Measurements from ENCODE around the gene SCNN1G. TPM values are rescaled to one million over a fixed set of nuclear protein-coding genes. Genes with fewer than 3 reads are reported as not detected.

The SCNN1G gene
- total and polyA plus RNA-seq, 9 of the 15 experiments (the other 6 are each of a cell fraction or from before 2014, with no cell fraction given), result not detected

DNA sequence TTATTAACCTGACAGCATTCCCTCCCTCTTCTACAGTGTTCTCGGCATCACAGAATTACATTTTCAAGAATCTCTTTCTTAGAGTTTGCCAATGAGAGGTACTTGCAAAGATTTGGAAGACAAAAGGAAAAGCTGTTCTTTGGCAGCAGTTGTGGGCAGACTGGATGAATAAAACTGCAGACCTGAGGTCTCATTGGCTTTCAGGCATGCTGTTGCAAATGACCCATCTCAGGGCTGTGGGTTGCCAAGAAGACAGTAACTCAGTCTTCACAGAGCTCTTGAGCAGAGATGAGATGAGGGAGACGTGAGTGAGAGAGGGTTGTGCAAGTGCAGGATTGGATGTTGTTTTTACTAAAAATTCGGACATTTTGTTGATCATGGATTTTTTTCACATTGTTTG, 22.0 kb upstream of the SCNN1G start:
- Histone ChIP-seq H2AFZ (ENCODE audit: low read depth, low read length) (no peak overlapping the region), H3K36me3 (ENCODE audit: control insufficient read depth, insufficient read depth, low read length) (no peaks in the 10 kb centered on the region), H3K9me1 (ENCODE audit: control insufficient read depth, insufficient read depth, low read length) (no peaks in the 10 kb centered on the region), H3K27me3 (ENCODE audit: control insufficient read depth in 2 of 2, insufficient read depth in 2 of 2, low read length in 2 of 2) (peaks cover 5 to 21% of the 10 kb centered on the region in 2 experiments; a peak in 4 of 5 replicates), H3K4me2 (ENCODE audit: insufficient read depth, low read length) (no peak overlapping the region), H3K9ac (ENCODE audit: insufficient read depth in 1 of 2, low read depth in 2 of 2, low read length in 2 of 2) (no peak overlapping the region), H3K4me3 (no peak overlapping the region), H3K79me2 (ENCODE audit: control insufficient read depth, insufficient read depth, low read length) (no peaks in the 10 kb centered on the region), H4K20me1 (replicated peaks; ENCODE audit: control insufficient read depth, insufficient read depth, low read length) (no peaks in the 10 kb centered on the region), H3K9me3 (replicated peaks; ENCODE audit: control insufficient read depth, insufficient read depth, low read depth, low read length) (peaks cover 4% of the 10 kb centered on the region; the same call in 1 of the 2 replicates), H3K4me1 (replicated peaks in 1 of 2; ENCODE audit: control insufficient read depth in 2 of 2, insufficient read depth in 2 of 2, low read length in 2 of 2) (no peaks in the 10 kb centered on the region), H3K27ac (ENCODE audit: extremely low read depth, low read depth, low read length) (no peak overlapping the region)
- no TSS peak for BruUV-seq (replicated peaks)
- 4% methylated on average over 3 of the region's 3 CpGs for WGBS (ENCODE audit: insufficient coverage, low coverage, missing lambda C conversion rate)
- no peak for DNase-seq (ENCODE audit: extremely low read depth in 1 of 4, low spot score in 3 of 4)
- ChIA-PET CTCF (ENCODE audit: low intra/inter-chr PET ratio) (no interaction called here), POLR2A (interaction anchor here (0.9 kb wide), 1 partner anchor 36 kb away, joined by 3 read pairs; no protein-coding TSS in a partner anchor)
- in situ Hi-C loops (cut with MboI) (no loop called here), intact Hi-C loops (cut with micrococcal nuclease) (no loop called here)
- FAIRE-seq, result no peak
- ATAC-seq, result no peak
- TF ChIP-seq SIN3A (IDR thresholded peaks at IDR 0.05; ENCODE audit: borderline replicate concordance in 2 of 2, control insufficient read depth in 1 of 2, low read depth in 2 of 2, low read length in 2 of 2) (no peak), NEUROD1 (IDR thresholded peaks at IDR 0.05; ENCODE audit: borderline replicate concordance, low read depth, low read length, partially characterized antibody) (no peak), SLC30A9 (CRISPR knock-in tag; IDR thresholded peaks at IDR 0.05) (no peak), TEAD1 (CRISPR knock-in tag; IDR thresholded peaks at IDR 0.05) (no peak), SP1 (CRISPR knock-in tag; IDR thresholded peaks at IDR 0.05) (no peak), GTF2A2 (tag; IDR thresholded peaks at IDR 0.05) (no peak), ZNF584 (CRISPR knock-in tag; IDR thresholded peaks at IDR 0.05; ENCODE audit: low read depth) (no peak), HNRNPLL (IDR thresholded peaks at IDR 0.05; ENCODE audit: low read depth, low read length, poor library complexity, severe bottlenecking) (no peak), ZNF134 (CRISPR knock-in tag; conservative IDR thresholded peaks at IDR 0.05) (no peak)
- TF ChIP-seq, protein P1, sequence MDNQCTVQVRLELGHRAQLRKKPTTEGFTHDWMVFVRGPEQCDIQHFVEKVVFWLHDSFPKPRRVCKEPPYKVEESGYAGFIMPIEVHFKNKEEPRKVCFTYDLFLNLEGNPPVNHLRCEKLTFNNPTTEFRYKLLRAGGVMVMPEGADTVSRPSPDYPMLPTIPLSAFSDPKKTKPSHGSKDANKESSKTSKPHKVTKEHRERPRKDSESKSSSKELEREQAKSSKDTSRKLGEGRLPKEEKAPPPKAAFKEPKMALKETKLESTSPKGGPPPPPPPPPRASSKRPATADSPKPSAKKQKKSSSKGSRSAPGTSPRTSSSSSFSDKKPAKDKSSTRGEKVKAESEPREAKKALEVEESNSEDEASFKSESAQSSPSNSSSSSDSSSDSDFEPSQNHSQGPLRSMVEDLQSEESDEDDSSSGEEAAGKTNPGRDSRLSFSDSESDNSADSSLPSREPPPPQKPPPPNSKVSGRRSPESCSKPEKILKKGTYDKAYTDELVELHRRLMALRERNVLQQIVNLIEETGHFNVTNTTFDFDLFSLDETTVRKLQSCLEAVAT (IDR thresholded peaks at IDR 0.05), result no peak
- TF ChIP-seq, protein P2, sequence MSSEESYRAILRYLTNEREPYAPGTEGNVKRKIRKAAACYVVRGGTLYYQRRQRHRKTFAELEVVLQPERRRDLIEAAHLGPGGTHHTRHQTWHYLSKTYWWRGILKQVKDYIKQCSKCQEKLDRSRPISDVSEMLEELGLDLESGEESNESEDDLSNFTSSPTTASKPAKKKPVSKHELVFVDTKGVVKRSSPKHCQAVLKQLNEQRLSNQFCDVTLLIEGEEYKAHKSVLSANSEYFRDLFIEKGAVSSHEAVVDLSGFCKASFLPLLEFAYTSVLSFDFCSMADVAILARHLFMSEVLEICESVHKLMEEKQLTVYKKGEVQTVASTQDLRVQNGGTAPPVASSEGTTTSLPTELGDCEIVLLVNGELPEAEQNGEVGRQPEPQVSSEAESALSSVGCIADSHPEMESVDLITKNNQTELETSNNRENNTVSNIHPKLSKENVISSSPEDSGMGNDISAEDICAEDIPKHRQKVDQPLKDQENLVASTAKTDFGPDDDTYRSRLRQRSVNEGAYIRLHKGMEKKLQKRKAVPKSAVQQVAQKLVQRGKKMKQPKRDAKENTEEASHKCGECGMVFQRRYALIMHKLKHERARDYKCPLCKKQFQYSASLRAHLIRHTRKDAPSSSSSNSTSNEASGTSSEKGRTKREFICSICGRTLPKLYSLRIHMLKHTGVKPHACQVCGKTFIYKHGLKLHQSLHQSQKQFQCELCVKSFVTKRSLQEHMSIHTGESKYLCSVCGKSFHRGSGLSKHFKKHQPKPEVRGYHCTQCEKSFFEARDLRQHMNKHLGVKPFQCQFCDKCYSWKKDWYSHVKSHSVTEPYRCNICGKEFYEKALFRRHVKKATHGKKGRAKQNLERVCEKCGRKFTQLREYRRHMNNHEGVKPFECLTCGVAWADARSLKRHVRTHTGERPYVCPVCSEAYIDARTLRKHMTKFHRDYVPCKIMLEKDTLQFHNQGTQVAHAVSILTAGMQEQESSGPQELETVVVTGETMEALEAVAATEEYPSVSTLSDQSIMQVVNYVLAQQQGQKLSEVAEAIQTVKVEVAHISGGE (CRISPR knock-in tag; IDR thresholded peaks at IDR 0.05), result no peak
